ENCODE data around the gene RPL10A. TPM values are rescaled to one million over a fixed set of nuclear protein-coding genes. Genes with fewer than 3 reads are reported as not detected.
A peak's percentile ranks its signal among the peaks of the same experiment; 100 is the strongest.

The RPL10A gene
- total RNA-seq = 1,000 to 10,000 TPM in 1 of 2 donors, 100 to 1,000 TPM in 1; 858 to 1,030 TPM
- polyA plus RNA-seq (ENCODE audit: insufficient read length in 6 of 6) = 1,000 to 10,000 TPM; 2,223 to 2,634 (median 2,506) TPM
- long read RNA-seq, donor 1, transcript RPL10A-202 (5 exons, 1,063 nt) = minor isoform, 194 of 2,422 reads
- long read RNA-seq, donor 1, transcript RPL10A-204 (6 exons, 962 nt) = minor isoform, 29 of 2,422 reads
- long read RNA-seq, donor 1, transcript RPL10A-203 (5 exons, 1,069 nt) = minor isoform, 9 of 2,422 reads
- long read RNA-seq, donor 1, transcript RPL10A-201 (6 exons, 716 nt) = major isoform, 1,715 of 2,422 reads
- long read RNA-seq, donor 1, partial matches to known transcripts = 322 of 2,422 reads
- long read RNA-seq, donor 1, other reads (novel, unspliced or antisense) = 151 of 2,422 reads
- long read RNA-seq, donor 2, transcript RPL10A-202 (5 exons, 1,063 nt) = minor isoform, 190 of 2,293 reads
- long read RNA-seq, donor 2, transcript RPL10A-203 (5 exons, 1,069 nt) = minor isoform, 15 of 2,293 reads
- long read RNA-seq, donor 2, transcript RPL10A-201 (6 exons, 716 nt) = major isoform, 1,459 of 2,293 reads
- long read RNA-seq, donor 2, transcript RPL10A-204 (6 exons, 962 nt) = minor isoform, 10 of 2,293 reads
- long read RNA-seq, donor 2, partial matches to known transcripts = 521 of 2,293 reads
- long read RNA-seq, donor 2, other reads (novel, unspliced or antisense) = 97 of 2,293 reads
- long read RNA-seq, donor 3, transcript RPL10A-201 (6 exons, 716 nt) = major isoform, 1,541 of 2,146 reads
- long read RNA-seq, donor 3, transcript RPL10A-204 (6 exons, 962 nt) = minor isoform, 20 of 2,146 reads
- long read RNA-seq, donor 3, transcript RPL10A-203 (5 exons, 1,069 nt) = minor isoform, 18 of 2,146 reads
- long read RNA-seq, donor 3, transcript RPL10A-202 (5 exons, 1,063 nt) = minor isoform, 125 of 2,146 reads
- long read RNA-seq, donor 3, partial matches to known transcripts = 318 of 2,146 reads
- long read RNA-seq, donor 3, other reads (novel, unspliced or antisense) = 123 of 2,146 reads
- long read RNA-seq, donor 4, transcript RPL10A-201 (6 exons, 716 nt) = major isoform, 945 of 1,197 reads
- long read RNA-seq, donor 4, transcript RPL10A-203 (5 exons, 1,069 nt) = minor isoform, 8 of 1,197 reads
- long read RNA-seq, donor 4, transcript RPL10A-202 (5 exons, 1,063 nt) = minor isoform, 69 of 1,197 reads
- long read RNA-seq, donor 4, partial matches to known transcripts = 127 of 1,197 reads
- long read RNA-seq, donor 4, other reads (novel, unspliced or antisense) = 44 of 1,197 reads
- long read RNA-seq, donor 5, transcript RPL10A-204 (6 exons, 962 nt) = minor isoform, 7 of 2,130 reads
- long read RNA-seq, donor 5, transcript RPL10A-201 (6 exons, 716 nt) = major isoform, 1,468 of 2,130 reads
- long read RNA-seq, donor 5, transcript RPL10A-203 (5 exons, 1,069 nt) = minor isoform, 17 of 2,130 reads
- long read RNA-seq, donor 5, transcript RPL10A-202 (5 exons, 1,063 nt) = minor isoform, 143 of 2,130 reads
- long read RNA-seq, donor 5, partial matches to known transcripts = 362 of 2,130 reads
- long read RNA-seq, donor 5, other reads (novel, unspliced or antisense) = 133 of 2,130 reads
- long read RNA-seq, donor 6, transcript RPL10A-201 (6 exons, 716 nt) = major isoform, 1,485 of 2,472 reads
- long read RNA-seq, donor 6, transcript RPL10A-204 (6 exons, 962 nt) = minor isoform, 11 of 2,472 reads
- long read RNA-seq, donor 6, transcript RPL10A-202 (5 exons, 1,063 nt) = minor isoform, 272 of 2,472 reads
- long read RNA-seq, donor 6, transcript RPL10A-203 (5 exons, 1,069 nt) = minor isoform, 6 of 2,472 reads
- long read RNA-seq, donor 6, partial matches to known transcripts = 594 of 2,472 reads
- long read RNA-seq, donor 6, other reads (novel, unspliced or antisense) = 102 of 2,472 reads
- long read RNA-seq, donor 7, transcript RPL10A-203 (5 exons, 1,069 nt) = minor isoform, 9 of 1,059 reads
- long read RNA-seq, donor 7, transcript RPL10A-201 (6 exons, 716 nt) = major isoform, 643 of 1,059 reads
- long read RNA-seq, donor 7, transcript RPL10A-204 (6 exons, 962 nt) = minor isoform, 9 of 1,059 reads
- long read RNA-seq, donor 7, transcript RPL10A-202 (5 exons, 1,063 nt) = minor isoform, 211 of 1,059 reads
- long read RNA-seq, donor 7, partial matches to known transcripts = 148 of 1,059 reads
- long read RNA-seq, donor 7, other reads (novel, unspliced or antisense) = 39 of 1,059 reads
- long read RNA-seq, donor 8, transcript RPL10A-201 (6 exons, 716 nt) = major isoform, 585 of 817 reads
- long read RNA-seq, donor 8, transcript RPL10A-203 (5 exons, 1,069 nt) = minor isoform, 6 of 817 reads
- long read RNA-seq, donor 8, transcript RPL10A-202 (5 exons, 1,063 nt) = minor isoform, 73 of 817 reads
- long read RNA-seq, donor 8, transcript RPL10A-204 (6 exons, 962 nt) = minor isoform, 14 of 817 reads
- long read RNA-seq, donor 8, partial matches to known transcripts = 109 of 817 reads
- long read RNA-seq, donor 8, other reads (novel, unspliced or antisense) = 30 of 817 reads
- long read RNA-seq, donor 9, transcript RPL10A-201 (6 exons, 716 nt) = major isoform, 6 of 7 reads
- long read RNA-seq, donor 9, partial matches to known transcripts = 0 of 7 reads
- long read RNA-seq, donor 9, other reads (novel, unspliced or antisense) = 0 of 7 reads
- long read RNA-seq, donor 10, transcript RPL10A-202 (5 exons, 1,063 nt) = minor isoform, 69 of 821 reads
- long read RNA-seq, donor 10, transcript RPL10A-203 (5 exons, 1,069 nt) = minor isoform, 15 of 821 reads
- long read RNA-seq, donor 10, transcript RPL10A-204 (6 exons, 962 nt) = minor isoform, 6 of 821 reads
- long read RNA-seq, donor 10, transcript RPL10A-201 (6 exons, 716 nt) = major isoform, 656 of 821 reads
- long read RNA-seq, donor 10, partial matches to known transcripts = 58 of 821 reads
- long read RNA-seq, donor 10, other reads (novel, unspliced or antisense) = 17 of 821 reads
- long read RNA-seq, donor 11, transcript RPL10A-203 (5 exons, 1,069 nt) = minor isoform, 12 of 674 reads
- long read RNA-seq, donor 11, transcript RPL10A-202 (5 exons, 1,063 nt) = minor isoform, 50 of 674 reads
- long read RNA-seq, donor 11, transcript RPL10A-201 (6 exons, 716 nt) = major isoform, 482 of 674 reads
- long read RNA-seq, donor 11, partial matches to known transcripts = 106 of 674 reads
- long read RNA-seq, donor 11, other reads (novel, unspliced or antisense) = 19 of 674 reads
- long read RNA-seq, donor 12, transcript RPL10A-202 (5 exons, 1,063 nt) = minor isoform, 97 of 1,453 reads
- long read RNA-seq, donor 12, transcript RPL10A-204 (6 exons, 962 nt) = minor isoform, 12 of 1,453 reads
- long read RNA-seq, donor 12, transcript RPL10A-203 (5 exons, 1,069 nt) = minor isoform, 14 of 1,453 reads
- long read RNA-seq, donor 12, transcript RPL10A-201 (6 exons, 716 nt) = major isoform, 1,050 of 1,453 reads
- long read RNA-seq, donor 12, partial matches to known transcripts = 200 of 1,453 reads
- long read RNA-seq, donor 12, other reads (novel, unspliced or antisense) = 80 of 1,453 reads

- Histone ChIP-seq H3K27me3 (no peaks in the 10 kb centered on the region), H3K36me3 (peaks cover 0 to 59% of the 10 kb centered on the region in 2 donors), H3K9me3 (no peaks in the 10 kb centered on the region), H3K27ac (peak within 1 kb of the TSS; percentile 87 to 89), H3K4me1 (peaks cover 15 to 43% of the 10 kb centered on the region in 2 donors), H3K4me3 (peak within 1 kb of the TSS; percentile 81 to 90)
- ATAC-seq = peak; percentile 96
- TF ChIP-seq CTCF (IDR thresholded peaks at IDR 0.05) = peak; percentile 91 to 96
- peak; percentile 96 to 98 (median 96) for DNase-seq
- intact Hi-C loops (cut with DNase I) = no loop called here
Observed at GRCh38 chr6:35468181-35468979, at the start of gene RPL10A. RPL10A (plus strand) TSS chr6:35468401; CDS start chr6:35468435, 34 bp downstream.

- Histone ChIP-seq H3K4me1 (peaks cover 3 to 26% of the 10 kb centered on the region in 2 donors), H3K27me3 (no peaks in the 10 kb centered on the region), H3K9me3 (no peaks in the 10 kb centered on the region), H3K4me3 (no peak overlapping the region), H3K27ac (no peak overlapping the region), H3K36me3 (peaks cover 0 to 60% of the 10 kb centered on the region in 2 donors)
- intact Hi-C loops (cut with DNase I) = no loop called here
- TF ChIP-seq CTCF (IDR thresholded peaks at IDR 0.05) = no peak
- DNase-seq = peak in 2 of 4 donors; percentile 20 to 54
- no peak for ATAC-seq
Observed at GRCh38 chr6:35419417-35419816, 48.8 kb upstream of the RPL10A start.

All from left lung (tissue), 14 donors.